Smooth muscle cell (in vitro differentiated cells): Measurements from ENCODE around the gene TSG101. TPM values are rescaled to one million over a fixed set of nuclear protein-coding genes. Genes with fewer than 3 reads are reported as not detected.

Source experiments
- DNase-seq: peaks from one replicate; lab custom pipeline; 2025; ENCODE audit not compliant: unreplicated experiment; lab: John Stamatoyannopoulos, UW
- H2AFZ ChIP-seq: fragments of 200-600 bp; sonication (generic); 2 replicates; pipeline ENCODE4 v1.6.0; 2016; ENCODE audit warnings: antibody characterized with exemption, low read depth, mild to moderate bottlenecking
- H3F3A ChIP-seq: fragments of 200-600 bp; sonication (generic); 2 replicates; pipeline ENCODE4 v1.6.0; 2017; ENCODE audit warnings: antibody characterized with exemption, low read depth
- H3K27ac ChIP-seq: fragments of 200-600 bp; sonication (generic); 2 replicates; pipeline ENCODE4 v1.5.1; 2016; ENCODE audit warnings: low read depth, mild to moderate bottlenecking
- H3K27me3 ChIP-seq: fragments of 200-600 bp; sonication (generic); 2 replicates; pipeline ENCODE4 v1.6.1; 2016; ENCODE audit warnings: low read depth, mild to moderate bottlenecking
- H3K36me3 ChIP-seq: fragments of 200-600 bp; sonication (generic); 2 replicates; pipeline ENCODE4 v1.5.1; 2016; ENCODE audit warnings: low read depth
- H3K4me1 ChIP-seq: fragments of 200-600 bp; sonication (generic); 2 replicates; pipeline ENCODE4 v1.5.1; 2016; ENCODE audit warnings: low read depth
- H3K4me2 ChIP-seq: fragments of 200-600 bp; sonication (generic); 2 replicates; pipeline ENCODE4 v1.6.0; 2016; ENCODE audit warnings: mild to moderate bottlenecking
- H3K4me3 ChIP-seq: fragments of 200-600 bp; sonication (generic); 2 replicates; pipeline ENCODE4 v1.5.1; 2016; ENCODE audit warnings: mild to moderate bottlenecking
- H3K79me2 ChIP-seq: fragments of 200-600 bp; sonication (generic); 2 replicates; pipeline ENCODE4 v1.6.0; 2016; ENCODE audit warnings: low read depth, mild to moderate bottlenecking
- H3K9ac ChIP-seq: fragments of 200-600 bp; sonication (generic); 2 replicates; pipeline ENCODE4 v1.6.0; 2016; ENCODE audit warnings: low read depth
- H3K9me3 ChIP-seq: fragments of 200-600 bp; sonication (generic); replicated peaks from 2 replicates; pipeline ENCODE4 v1.5.1; 2016; ENCODE audit warnings: low read depth
- H4K20me1 ChIP-seq: fragments of 200-600 bp; sonication (generic); 2 replicates; pipeline ENCODE4 v1.6.0; 2016; ENCODE audit warnings: low read depth
- whole genome bisulfite sequencing: methylation state at CpG from one replicate; pipeline ENCODE4 v1.1.7; 2016; ENCODE audit warnings: low lambda C conversion rate; 5-methylcytosine and 5-hydroxymethylcytosine counted together
- polyA plus RNA-seq: library from polyadenylated mRNA; unstranded; fragments of >200 nt; fragmentation: Nextera tagmentation; extraction: Ambion mirVana; gene quantifications from 2 replicates; pipeline ENCODE4 v1.2.1, GENCODE V29; 2016
- total RNA-seq: library from RNA; depleted of rRNA; stranded (reverse); fragments of >200 nt; gene quantifications from 2 replicates; pipeline ENCODE4 v1.2.3, GENCODE V29; 2014
- TF ChIP-seq, protein P1 (sequence below): fragments of 200-600 bp; sonication (generic); IDR thresholded peaks from 2 replicates; pipeline ENCODE4 v1.5.1; 2017; ENCODE audit warnings: borderline replicate concordance, mild to moderate bottlenecking, antibody characterized with exemption; ENCODE audit not compliant: insufficient read depth, poor library complexity, severe bottlenecking

Gene TSG101
- total and polyA plus RNA-seq, 2 experiments from 2014 or later: 114 to 137 TPM

DNA sequence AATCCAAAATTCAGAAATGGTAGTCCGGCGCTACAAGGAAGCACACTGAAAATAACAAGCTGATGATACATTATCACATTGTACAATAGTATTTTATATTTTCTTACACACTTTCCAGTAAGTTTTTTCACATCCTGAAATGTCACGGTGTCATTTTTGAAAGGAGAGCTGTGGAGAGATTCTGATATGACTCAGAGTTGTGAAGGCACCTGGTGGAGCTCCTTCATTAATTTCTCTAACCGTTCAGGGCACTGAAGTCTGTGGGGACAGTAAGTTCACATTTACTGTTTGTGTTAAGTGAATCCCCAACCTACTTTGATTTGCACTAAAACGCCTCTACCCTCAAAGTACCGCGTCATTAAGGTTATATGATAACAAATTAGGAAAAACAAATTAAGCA, 57.8 kb downstream of the TSG101 start:
- Histone ChIP-seq H3K27me3 (no peaks in the 10 kb centered on the region), H3K9me3 (no peaks in the 10 kb centered on the region), H2AFZ (no peak overlapping the region), H3K79me2 (no peaks in the 10 kb centered on the region), H3K4me2 (no peak overlapping the region), H3K36me3 (no peaks in the 10 kb centered on the region), H3F3A (no peaks in the 10 kb centered on the region), H3K4me3 (no peak overlapping the region), H3K27ac (no peak overlapping the region), H3K9ac (no peak overlapping the region), H3K4me1 (no peaks in the 10 kb centered on the region), H4K20me1 (no peaks in the 10 kb centered on the region)
- no peak for DNase-seq
- WGBS: 97% methylated on average over 7 of the region's 7 CpGs
- TF ChIP-seq, protein P1, sequence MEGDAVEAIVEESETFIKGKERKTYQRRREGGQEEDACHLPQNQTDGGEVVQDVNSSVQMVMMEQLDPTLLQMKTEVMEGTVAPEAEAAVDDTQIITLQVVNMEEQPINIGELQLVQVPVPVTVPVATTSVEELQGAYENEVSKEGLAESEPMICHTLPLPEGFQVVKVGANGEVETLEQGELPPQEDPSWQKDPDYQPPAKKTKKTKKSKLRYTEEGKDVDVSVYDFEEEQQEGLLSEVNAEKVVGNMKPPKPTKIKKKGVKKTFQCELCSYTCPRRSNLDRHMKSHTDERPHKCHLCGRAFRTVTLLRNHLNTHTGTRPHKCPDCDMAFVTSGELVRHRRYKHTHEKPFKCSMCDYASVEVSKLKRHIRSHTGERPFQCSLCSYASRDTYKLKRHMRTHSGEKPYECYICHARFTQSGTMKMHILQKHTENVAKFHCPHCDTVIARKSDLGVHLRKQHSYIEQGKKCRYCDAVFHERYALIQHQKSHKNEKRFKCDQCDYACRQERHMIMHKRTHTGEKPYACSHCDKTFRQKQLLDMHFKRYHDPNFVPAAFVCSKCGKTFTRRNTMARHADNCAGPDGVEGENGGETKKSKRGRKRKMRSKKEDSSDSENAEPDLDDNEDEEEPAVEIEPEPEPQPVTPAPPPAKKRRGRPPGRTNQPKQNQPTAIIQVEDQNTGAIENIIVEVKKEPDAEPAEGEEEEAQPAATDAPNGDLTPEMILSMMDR: no peak

DNA sequence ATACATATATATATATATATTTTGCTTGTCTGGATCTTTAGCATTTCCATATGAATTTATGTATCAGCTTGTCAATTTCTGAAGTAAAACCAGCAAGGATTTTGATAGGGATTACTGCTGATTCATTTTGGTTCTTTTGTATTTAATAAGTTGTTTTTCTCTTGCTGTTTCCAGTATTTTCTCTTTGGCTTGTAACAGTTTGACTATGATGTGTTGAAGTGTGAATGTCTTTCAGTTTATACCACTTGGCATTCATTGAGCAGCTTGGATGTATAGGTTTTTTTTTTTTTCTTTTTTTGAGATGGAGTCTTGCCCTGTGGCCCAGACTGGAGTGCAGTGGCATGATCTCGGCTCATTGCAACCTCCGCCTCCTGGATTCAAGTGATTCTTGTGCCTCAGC, 58.7 kb downstream of the TSG101 start:
- no peaks in the 10 kb centered on the region for H3K27me3 ChIP-seq
- H2AFZ ChIP-seq: no peak overlapping the region
- no peaks in the 10 kb centered on the region for H4K20me1 ChIP-seq
- TF ChIP-seq, protein P1: no peak
- no peak overlapping the region for H3K27ac ChIP-seq
- no peak overlapping the region for H3K4me3 ChIP-seq
- H3K79me2 ChIP-seq: no peaks in the 10 kb centered on the region
- 100% methylated on average over 2 of the region's 2 CpGs for WGBS
- H3K9me3 ChIP-seq: no peaks in the 10 kb centered on the region
- H3K4me2 ChIP-seq: no peak overlapping the region
- DNase-seq: no peak
- no peaks in the 10 kb centered on the region for H3K36me3 ChIP-seq
- no peaks in the 10 kb centered on the region for H3K4me1 ChIP-seq
- no peaks in the 10 kb centered on the region for H3F3A ChIP-seq
- no peak overlapping the region for H3K9ac ChIP-seq

DNA sequence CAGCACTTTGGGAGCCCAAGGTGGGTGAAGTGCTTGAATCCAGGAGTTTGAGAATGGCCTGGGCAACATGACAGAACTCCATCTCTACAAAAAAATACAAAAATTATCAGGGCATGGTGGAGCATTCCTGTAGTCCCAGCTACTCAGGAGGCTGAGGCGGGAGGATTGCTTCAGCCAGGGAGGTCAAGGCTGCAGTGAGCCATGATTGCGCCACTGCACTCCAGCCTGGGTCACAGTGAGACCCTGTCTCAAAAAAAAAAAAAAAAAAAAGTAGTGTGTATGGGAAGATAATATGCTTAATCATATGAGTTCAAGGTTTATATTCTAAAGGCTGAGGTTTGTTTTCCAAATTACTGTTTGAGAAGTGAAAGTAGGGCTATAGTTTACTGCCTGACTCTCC, 60.3 kb downstream of the TSG101 start:
- no peak overlapping the region for H3K27ac ChIP-seq
- no peaks in the 10 kb centered on the region for H3K79me2 ChIP-seq
- H3K27me3 ChIP-seq: no peaks in the 10 kb centered on the region
- no peaks in the 10 kb centered on the region for H3K4me1 ChIP-seq
- no peaks in the 10 kb centered on the region for H3K9me3 ChIP-seq
- no peaks in the 10 kb centered on the region for H4K20me1 ChIP-seq
- H3K36me3 ChIP-seq: no peaks in the 10 kb centered on the region
- TF ChIP-seq, protein P1: no peak
- no peak overlapping the region for H3K4me2 ChIP-seq
- no peak overlapping the region for H2AFZ ChIP-seq
- H3F3A ChIP-seq: no peaks in the 10 kb centered on the region
- no peak overlapping the region for H3K4me3 ChIP-seq
- no peak overlapping the region for H3K9ac ChIP-seq
- WGBS: 100% methylated on average over 2 of the region's 2 CpGs
- DNase-seq: no peak

DNA sequence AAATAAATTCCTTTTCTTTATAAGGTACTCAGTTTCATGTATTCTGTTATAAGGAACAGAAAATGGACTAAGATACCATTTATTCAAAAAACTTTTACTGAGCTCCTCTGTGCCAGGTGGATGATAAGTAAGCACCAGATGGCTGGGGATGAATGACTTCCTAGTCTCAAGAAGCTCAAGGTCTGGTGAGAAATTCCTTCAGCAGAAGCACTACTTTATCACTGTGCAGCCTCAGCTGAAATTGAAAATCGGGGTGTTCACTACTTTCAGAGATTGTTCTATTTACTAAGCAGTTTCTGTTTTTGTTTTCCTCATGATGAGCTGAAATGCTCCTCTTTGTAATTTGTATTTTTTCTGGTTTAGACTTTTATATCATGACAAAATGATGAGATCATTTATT, 63.3 kb downstream of the TSG101 start:
- H4K20me1 ChIP-seq: no peaks in the 10 kb centered on the region
- no peak for DNase-seq
- H3F3A ChIP-seq: no peaks in the 10 kb centered on the region
- H2AFZ ChIP-seq: no peak overlapping the region
- 77% methylated on average over 1 of the region's 1 CpG for WGBS
- H3K9ac ChIP-seq: no peak overlapping the region
- no peaks in the 10 kb centered on the region for H3K9me3 ChIP-seq
- H3K27ac ChIP-seq: no peak overlapping the region
- no peaks in the 10 kb centered on the region for H3K27me3 ChIP-seq
- no peak overlapping the region for H3K4me2 ChIP-seq
- H3K4me1 ChIP-seq: no peaks in the 10 kb centered on the region
- TF ChIP-seq, protein P1: no peak
- H3K79me2 ChIP-seq: no peaks in the 10 kb centered on the region
- no peak overlapping the region for H3K4me3 ChIP-seq
- H3K36me3 ChIP-seq: no peaks in the 10 kb centered on the region
